NCI-H146 treated with DMSO at 0.1 percent for 48 hours (cell line): ENCODE results near the gene HORMAD1.
"Not testable (repeated sequence)": the region's sequence is repeated elsewhere in the genome, so short reads cannot be mapped to it uniquely, and the experiment has no call there.

Source experiments
- DNase-seq: peaks from one replicate; lab custom pipeline; 2025; ENCODE audit not compliant: unreplicated experiment; lab: John Stamatoyannopoulos, UW

The HORMAD1 gene

DNA sequence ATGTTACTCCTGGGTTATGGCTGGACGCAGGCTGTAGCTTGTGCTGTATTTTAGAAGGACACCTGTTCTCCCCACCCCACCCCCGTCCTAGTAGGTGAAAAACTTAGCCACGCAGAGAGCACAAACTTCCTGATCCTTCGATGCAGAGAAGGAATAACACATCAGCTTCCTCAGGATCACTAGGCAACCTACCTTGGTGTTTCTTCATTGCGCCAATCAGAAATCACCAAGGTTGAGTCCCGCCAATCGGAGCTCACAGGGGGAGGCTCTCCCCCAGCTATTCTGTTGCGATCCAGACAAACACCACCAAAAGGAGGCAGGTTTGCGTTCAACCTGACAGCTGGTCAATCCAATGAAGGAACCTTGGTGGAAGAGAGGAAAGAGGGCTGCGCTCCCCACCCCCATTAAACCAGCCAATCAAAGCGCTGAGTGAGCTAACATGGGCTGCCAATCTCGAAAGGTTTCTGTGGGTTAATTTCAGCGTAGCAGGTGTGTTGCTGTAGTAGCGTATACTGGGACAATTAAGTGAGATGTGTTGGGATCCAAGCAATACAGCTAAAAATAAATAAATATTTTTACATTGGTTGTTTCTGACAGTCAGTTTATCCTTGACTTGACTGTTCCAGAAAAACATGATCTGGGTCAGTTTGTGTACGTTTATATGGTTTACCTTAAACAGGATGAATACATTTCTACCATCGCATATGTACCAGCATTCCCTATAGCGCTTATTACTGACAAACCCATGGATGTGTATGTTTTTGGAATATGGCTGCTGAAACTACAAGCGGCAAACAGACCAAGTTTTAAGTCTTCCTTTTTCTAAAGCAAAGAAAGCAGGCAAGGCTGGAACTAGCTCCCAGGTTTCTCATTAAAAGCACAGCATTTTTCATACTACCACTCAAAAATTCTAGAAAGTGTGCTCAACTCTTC is 23.4 kb downstream of the HORMAD1 start, which contains the start of gene GOLPH3L:
GOLPH3L (minus strand) TSS at position 160 of the 933 bp plus-strand sequence. CDS start 2,316 bp downstream, outside the sequence.
- peak; percentile 99 for DNase-seq

- DNase-seq, result no peak
Measured at GRCh38 chr1:150696590-150696989, 24.1 kb downstream of the HORMAD1 start.

GRCh38 chr1:150696162-150696561 is 24.5 kb downstream of the HORMAD1 start:
- DNase-seq, result no peak

GRCh38 chr1:150695561-150695960 is 25.1 kb downstream of the HORMAD1 start:
- no peak for DNase-seq

DNA sequence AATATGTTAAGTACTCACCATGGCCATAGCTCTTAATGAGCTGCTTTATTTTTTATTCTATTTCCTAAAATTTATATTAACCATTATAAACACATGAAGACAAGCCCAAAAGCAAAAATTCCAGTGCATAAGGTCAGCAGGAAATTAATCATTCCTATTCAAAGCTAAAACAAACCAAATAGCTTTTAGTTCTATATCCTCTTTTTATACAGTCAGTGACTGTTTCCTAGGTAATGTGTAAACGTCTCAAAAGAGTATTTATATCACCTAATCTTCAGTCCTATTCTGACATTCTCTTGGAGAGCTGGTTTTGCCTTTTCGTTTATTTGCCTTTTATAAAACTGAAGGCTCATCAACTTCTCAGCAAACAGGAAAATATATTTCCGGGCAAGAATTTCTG is 28.0 kb downstream of the HORMAD1 start:
- no peak for DNase-seq

DNA sequence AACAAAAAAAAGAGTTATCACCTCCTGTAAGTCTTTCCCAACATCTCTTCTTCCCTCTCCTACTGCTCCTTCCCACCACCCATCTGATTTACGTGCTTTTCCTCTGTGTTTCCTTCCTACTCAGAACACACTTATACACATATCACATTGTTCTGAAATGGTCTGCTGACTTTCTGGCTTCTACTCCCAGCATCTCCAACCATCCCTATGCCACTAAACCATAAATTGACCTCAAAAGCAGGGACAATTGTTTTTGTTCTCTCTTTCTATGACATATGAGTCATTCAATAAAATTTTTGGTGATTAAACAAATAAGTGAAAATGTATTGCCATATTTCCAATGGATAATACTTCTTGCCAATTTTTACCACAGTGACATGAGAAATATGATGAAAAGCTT is 31.9 kb downstream of the HORMAD1 start:
- DNase-seq, result no peak

DNA sequence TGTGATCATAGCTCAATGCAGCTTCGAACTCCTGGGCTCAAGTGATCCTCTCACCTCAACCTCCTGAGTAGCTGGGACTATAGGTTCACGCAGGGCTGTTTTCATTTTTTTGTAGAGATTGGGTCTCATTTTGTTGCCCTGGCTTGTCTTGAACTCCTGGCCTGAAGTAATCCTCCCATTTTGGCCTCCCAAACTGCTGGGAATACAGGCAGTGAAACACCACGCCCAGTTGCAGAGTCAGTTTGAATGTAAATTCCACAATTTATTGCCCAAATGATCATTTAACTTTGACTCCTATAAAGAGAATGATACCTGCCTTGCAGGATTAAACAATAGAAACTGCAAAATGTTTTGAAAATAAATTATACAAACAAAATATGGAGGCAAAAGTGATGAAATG is 34.4 kb downstream of the HORMAD1 start:
- DNase-seq, result no peak

DNA sequence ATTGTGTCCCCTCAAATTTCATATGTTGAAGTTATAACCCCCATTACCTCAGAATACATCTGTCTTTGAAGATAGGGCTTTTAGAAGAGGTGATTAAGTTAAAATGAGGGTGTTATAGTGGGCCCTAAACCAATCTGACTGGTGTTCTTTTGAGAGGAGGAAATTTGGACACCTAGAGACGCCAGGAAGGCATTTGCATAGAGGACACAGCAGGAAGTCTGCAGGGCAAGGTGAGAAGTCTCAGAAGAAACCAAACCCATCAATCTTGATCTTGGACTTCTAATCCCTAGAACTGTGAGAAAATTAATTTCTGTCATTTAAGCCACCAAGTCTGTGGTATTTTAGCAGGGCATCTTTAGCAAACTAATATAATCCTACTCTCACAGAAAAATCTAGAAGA is 36.8 kb downstream of the HORMAD1 start:
- no peak for DNase-seq

DNA sequence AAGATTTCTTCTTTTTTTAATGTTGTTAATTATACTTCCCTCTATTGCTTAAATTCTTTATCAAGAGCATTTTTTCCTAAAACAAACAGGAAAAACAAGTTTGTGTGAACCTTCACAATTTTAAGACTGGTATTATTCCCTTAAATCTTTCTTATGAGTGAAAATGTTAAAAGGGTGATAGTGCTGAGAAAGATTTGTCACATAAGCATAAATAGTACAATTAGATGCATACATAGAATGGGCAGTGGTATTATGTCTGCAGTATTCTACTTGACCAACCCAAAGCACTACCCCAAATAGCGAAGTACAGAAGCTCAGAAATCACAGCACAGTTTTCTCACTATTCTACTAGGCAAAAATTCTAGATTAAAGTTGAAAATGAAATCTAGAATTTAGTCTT is 41.7 kb downstream of the HORMAD1 start:
- no peak for DNase-seq

DNA sequence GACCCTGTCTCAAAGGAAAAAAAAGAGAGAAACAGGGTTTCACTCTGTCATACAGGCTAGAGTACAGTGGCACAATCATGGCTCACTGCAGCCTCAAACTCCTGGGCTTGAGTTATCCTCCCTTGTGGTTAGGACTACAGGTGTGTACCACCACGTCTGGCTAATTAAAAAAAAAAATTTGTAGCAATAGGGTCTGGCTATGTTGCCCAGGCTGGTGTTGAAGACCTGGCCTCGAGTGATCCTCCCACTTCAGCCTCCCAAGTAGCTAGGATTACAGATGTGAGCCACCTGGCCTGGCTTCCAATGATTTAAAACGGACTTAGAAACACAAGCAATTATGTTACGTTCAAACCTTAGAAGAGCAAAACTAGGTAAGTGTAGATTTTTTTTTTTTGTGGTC is 45.8 kb downstream of the HORMAD1 start:
- no peak for DNase-seq

- DNase-seq, result no peak
Measured at GRCh38 chr1:150663321-150663720, 57.4 kb downstream of the HORMAD1 start.

DNA sequence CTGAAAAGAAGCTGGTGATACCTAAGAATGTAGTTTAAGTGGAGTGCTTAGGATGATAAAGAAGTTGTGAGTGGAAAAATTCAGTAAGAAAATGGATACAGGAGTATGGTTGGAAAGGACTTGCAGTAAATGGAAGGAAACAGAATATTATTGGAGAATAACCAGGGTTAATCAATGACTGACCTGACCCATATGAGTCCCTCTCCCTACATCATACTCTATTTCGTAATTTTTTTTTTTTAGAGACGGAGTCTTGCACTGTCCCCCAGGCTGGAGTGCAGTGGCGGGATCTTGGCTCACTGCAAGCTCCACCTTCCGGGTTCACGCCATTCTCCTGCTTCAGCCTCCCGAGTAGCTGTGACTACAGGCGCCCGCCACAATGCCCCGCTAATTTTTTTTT is 57.9 kb downstream of the HORMAD1 start:
- DNase-seq, result no peak

DNA sequence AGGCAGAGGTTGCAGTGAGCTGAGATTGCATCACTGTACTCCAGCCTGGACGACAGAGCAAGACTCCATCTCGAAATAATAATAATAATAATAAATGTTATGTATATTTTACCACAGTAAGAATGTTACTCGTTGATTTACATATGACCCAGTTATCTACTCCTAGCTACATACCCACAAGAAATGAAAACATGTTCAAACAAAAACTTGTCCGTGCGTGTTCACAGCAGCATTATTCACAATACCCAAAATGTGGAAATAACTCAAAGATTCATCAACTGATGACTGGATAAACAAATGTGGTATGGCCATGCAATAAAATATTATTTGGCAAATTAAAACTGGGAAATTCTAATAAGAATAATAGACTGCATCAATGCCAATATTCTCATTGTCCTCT is 59.5 kb downstream of the HORMAD1 start:
- DNase-seq, result no peak

DNA sequence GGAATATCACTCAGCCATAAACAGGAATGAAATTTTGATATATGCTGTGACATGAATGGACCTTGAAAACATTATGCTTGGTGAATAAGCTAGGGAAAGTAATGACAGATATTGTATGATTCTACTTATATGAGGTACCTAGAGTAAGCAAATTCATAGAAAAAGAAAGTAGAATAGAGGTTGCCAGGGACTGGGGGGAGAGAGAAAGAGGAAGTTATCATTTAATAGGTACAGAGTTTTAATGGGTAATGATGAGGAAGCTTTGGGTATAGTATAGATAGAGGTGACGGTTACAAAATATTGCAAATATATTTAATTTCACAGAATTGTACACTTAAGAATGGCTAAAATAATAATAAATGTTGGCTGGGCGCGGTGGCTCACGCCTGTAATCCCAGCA is 60.1 kb downstream of the HORMAD1 start:
- DNase-seq, result no peak

GRCh38 chr1:150657064-150657463 is 63.6 kb downstream of the HORMAD1 start:
- DNase-seq, result not testable (repeated sequence)

DNA sequence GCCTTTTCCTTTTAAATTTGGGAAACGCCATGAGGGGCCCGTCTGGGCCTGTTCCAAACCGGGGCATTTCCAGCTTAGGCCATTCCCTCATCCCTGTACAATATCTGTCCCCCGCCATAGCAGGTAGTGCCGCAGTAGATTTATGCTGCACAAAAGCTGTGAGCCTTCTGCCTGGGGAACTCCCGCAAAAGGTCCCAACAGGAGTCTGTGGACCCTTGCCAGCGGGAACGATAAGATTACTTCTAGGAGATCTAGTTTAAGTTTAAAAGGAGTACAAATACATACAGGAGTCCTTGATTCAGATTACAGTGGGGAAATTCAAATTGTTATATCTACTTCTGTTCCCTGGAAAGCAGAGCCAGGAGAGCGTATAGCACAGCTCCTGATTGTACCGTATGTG is 66.1 kb downstream of the HORMAD1 start:
- DNase-seq, result not testable (repeated sequence)

- peak; percentile 65 for DNase-seq
Measured at GRCh38 chr1:150650193-150650592, 70.5 kb downstream of the HORMAD1 start.

- no peak for DNase-seq
Measured at GRCh38 chr1:150649441-150650075, 71.1 kb downstream of the HORMAD1 start.
